Right lobe of liver (tissue), 6 donors: ENCODE results near the gene TP53. TPM values are rescaled to one million over a fixed set of nuclear protein-coding genes. Genes with fewer than 3 reads are reported as not detected.

Source experiments
- ATAC-seq, 4 donors: fragments of 200-7000 bp; cut with Tn5 transposase; one replicate each; pipeline ENCODE4 v1.9.1; 2020; ENCODE audit warnings: mild to moderate bottlenecking in 4 of 4, moderate library complexity in 4 of 4
- DNase-seq, 3 donors: peaks; one replicate each; pipeline ENCODE4 v3.0.0-alpha.2; 2020
- H3K27ac ChIP-seq, 3 donors: fragments of 200-600 bp; one replicate each; pipeline ENCODE4 v1.8.0; 2022
- H3K27me3 ChIP-seq, 2 donors: fragments of 200-600 bp; one replicate each; pipeline ENCODE4 v1.8.0; 2022
- H3K36me3 ChIP-seq, 4 donors: fragments of 200-600 bp; sonication (generic) in 1 of 4; one replicate each; pipeline versions ENCODE4 v1.5.1 to v1.8.0; 2017 to 2022; ENCODE audit warnings: control low read depth in 1 of 4
- H3K4me1 ChIP-seq, 4 donors: fragments of 200-600 bp; sonication (generic) in 1 of 4; one replicate each; pipeline versions ENCODE4 v1.5.1 to v1.8.0; 2017 to 2022; ENCODE audit warnings: control low read depth in 1 of 4
- H3K4me3 ChIP-seq, 3 donors: fragments of 200-600 bp; one replicate each; pipeline ENCODE4 v1.8.0; 2022
- H3K9me3 ChIP-seq, 4 donors: fragments of 200-600 bp; sonication (generic) in 1 of 4; one replicate each; pipeline versions ENCODE4 v1.5.1 to v1.8.0; 2017 to 2022; ENCODE audit warnings: control low read depth in 1 of 4
- POLR2A ChIP-seq: fragments of 450-650 bp; IDR thresholded peaks from one replicate; pipeline ENCODE4 v1.6.1; 2017; ENCODE audit warnings: antibody characterized with exemption, mild to moderate bottlenecking
- WGBS: methylation state at CpG from one replicate; pipeline ENCODE4 v1.1.6; 2018; ENCODE audit warnings: low coverage, low lambda C conversion rate; ENCODE audit not compliant: insufficient coverage; ENCODE audit errors: missing lambda C conversion rate; 5-methylcytosine and 5-hydroxymethylcytosine counted together
- intact Hi-C, 2 donors: fragments of 100-400 bp; cut with DNase I; formaldehyde crosslinking; loops; one replicate each; pipeline versions ENCODE4 v1.11.2 to v1.14.1; 2022
- total RNA-seq, 6 experiments: library from RNA; depleted of rRNA in 2 of 6; stranded (reverse); fragments of >200 nt in 2 of 6; fragmentation: NEBNext Ultra II Directional in 3 of 6; extraction: Animal tissue kit (Norgen Biotek cat#: 25700) in 3 of 6; gene quantifications; one replicate each; pipeline versions ENCODE4 v1.1.0 to v1.2.4, GENCODE V29; 2016 to 2023
- TF ChIP-seq, protein P1 (sequence below), 4 donors: fragments of 200-600 bp in 3 of 4; fragments of 450-650 bp in 1 of 4; IDR thresholded peaks; one replicate each; pipeline versions ENCODE4 v1.5.1 to v1.8.0; 2016 to 2022; ENCODE audit warnings: antibody characterized with exemption in 4 of 4, mild to moderate bottlenecking in 2 of 4
- donor health status: DM: no; HTN: yes; CAD: no.
- donor health status: DM: no; HTN: no; CAD: no.
- donor health status: DM: no; HTN: no; CAD: no.
- donor health status: DM: no; HTN: yes; CAD: no.
- donor health status: DM: no; HTN: yes; CAD: no.

The TP53 gene
- total RNA-seq, 6 experiments from 2014 or later: 12.9 to 30.0 (median 23.0) TPM

DNA sequence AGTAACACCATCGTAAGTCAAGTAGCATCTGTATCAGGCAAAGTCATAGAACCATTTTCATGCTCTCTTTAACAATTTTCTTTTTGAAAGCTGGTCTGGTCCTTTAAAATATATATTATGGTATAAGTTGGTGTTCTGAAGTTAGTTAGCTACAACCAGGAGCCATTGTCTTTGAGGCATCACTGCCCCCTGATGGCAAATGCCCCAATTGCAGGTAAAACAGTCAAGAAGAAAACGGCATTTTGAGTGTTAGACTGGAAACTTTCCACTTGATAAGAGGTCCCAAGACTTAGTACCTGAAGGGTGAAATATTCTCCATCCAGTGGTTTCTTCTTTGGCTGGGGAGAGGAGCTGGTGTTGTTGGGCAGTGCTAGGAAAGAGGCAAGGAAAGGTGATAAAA, 14.1 kb downstream of the TP53 start:
- Histone ChIP-seq H3K9me3 (peaks cover 0 to 4% (median 2%) of the 10 kb centered on the region in 4 donors), H3K4me3 (no peak overlapping the region), H3K27me3 (no peaks in the 10 kb centered on the region), H3K4me1 (no peaks in the 10 kb centered on the region), H3K36me3 (peaks cover 0 to 56% (median 29%) of the 10 kb centered on the region in 4 donors), H3K27ac (no peak overlapping the region)
- TF ChIP-seq, protein P1, sequence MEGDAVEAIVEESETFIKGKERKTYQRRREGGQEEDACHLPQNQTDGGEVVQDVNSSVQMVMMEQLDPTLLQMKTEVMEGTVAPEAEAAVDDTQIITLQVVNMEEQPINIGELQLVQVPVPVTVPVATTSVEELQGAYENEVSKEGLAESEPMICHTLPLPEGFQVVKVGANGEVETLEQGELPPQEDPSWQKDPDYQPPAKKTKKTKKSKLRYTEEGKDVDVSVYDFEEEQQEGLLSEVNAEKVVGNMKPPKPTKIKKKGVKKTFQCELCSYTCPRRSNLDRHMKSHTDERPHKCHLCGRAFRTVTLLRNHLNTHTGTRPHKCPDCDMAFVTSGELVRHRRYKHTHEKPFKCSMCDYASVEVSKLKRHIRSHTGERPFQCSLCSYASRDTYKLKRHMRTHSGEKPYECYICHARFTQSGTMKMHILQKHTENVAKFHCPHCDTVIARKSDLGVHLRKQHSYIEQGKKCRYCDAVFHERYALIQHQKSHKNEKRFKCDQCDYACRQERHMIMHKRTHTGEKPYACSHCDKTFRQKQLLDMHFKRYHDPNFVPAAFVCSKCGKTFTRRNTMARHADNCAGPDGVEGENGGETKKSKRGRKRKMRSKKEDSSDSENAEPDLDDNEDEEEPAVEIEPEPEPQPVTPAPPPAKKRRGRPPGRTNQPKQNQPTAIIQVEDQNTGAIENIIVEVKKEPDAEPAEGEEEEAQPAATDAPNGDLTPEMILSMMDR (IDR thresholded peaks at IDR 0.05): peak; percentile 33 to 51 (median 38)
- no peak for TF ChIP-seq POLR2A
- intact Hi-C loops: loop anchor here in 1 of 2 donors (10.0 kb wide), 1 partner anchor 78 kb away; the partner anchor contains the start of gene SOX15
- 94% methylated on average over 2 of the region's 2 CpGs for WGBS
- DNase-seq: no peak
- no peak for ATAC-seq

DNA sequence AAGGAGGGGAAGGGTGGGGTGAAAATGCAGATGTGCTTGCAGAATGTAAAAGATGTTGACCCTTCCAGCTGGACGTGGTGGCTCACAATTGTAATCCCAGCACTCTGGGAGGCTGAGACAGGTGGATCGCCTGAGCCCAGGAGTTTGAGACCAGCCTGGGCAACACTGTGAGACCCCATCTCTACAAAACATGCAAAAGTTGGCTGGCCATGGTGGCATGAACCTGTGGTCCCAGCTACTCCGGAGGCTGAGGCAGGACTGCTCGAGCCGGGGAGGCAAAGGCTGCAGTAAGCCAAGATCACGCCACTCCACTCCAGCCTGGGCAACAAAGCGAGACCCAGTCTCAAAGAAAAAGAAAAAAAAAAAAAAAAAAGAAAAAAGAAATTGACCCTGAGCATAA, 18.8 kb downstream of the TP53 start:
- H3K4me3 ChIP-seq: no peak overlapping the region
- no peak for TF ChIP-seq POLR2A
- TF ChIP-seq, protein P1 (IDR thresholded peaks at IDR 0.05): no peak
- no peaks in the 10 kb centered on the region for H3K27me3 ChIP-seq
- WGBS: 96% methylated on average over 6 of the region's 7 CpGs
- intact Hi-C loops: no loop called here
- no peaks in the 10 kb centered on the region for H3K4me1 ChIP-seq
- peaks cover 0 to 39% (median 20%) of the 10 kb centered on the region in 4 donors for H3K36me3 ChIP-seq
- H3K9me3 ChIP-seq: peaks cover 0 to 4% (median under 1%) of the 10 kb centered on the region in 4 donors
- no peak overlapping the region for H3K27ac ChIP-seq
- DNase-seq: no peak
- ATAC-seq: no peak

DNA sequence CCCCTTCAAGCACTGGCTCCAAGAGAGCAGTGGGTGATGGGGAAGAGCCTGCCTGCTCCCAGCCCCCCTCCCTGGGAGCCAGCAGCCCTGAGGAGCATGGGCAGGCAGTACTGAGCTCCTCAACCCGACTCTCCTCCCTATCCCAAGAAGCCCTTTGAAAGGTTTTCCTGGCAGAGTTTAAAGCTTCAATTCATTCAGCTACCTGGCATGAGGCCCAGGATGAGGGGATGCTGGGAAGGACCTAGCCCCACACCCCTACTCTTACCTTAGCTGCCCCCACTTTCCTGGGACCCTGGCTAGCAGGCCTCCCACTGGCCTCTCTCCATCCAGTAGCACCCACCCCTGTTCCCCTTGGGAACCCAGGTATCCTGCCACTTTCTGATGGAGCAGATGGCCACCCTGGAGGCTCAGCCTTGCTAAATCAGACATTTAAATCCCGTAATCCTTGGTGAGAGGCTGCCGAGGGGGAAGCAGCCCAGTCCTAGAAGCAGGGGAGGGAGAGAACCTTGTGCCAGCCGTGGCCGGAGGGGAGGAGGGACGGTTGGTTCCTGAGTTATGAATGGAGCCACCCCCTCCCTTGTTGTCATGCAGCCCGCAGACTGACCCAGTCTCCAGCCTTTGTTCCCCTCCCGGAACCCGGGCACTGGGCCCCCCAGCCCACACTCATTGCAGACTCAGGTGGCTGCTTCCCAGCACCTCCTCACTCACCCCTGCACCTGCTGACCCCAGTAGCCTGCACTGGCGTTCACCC, 19.5 kb downstream of the TP53 start:
- ATAC-seq: peak in 1 of 4 donors; percentile 39
- intact Hi-C loops: no loop called here
- TF ChIP-seq, protein P1 (IDR thresholded peaks at IDR 0.05): no peak
- TF ChIP-seq POLR2A: no peak
- no peaks in the 10 kb centered on the region for H3K9me3 ChIP-seq
- peaks cover 0 to 34% (median 15%) of the 10 kb centered on the region in 4 donors for H3K36me3 ChIP-seq
- H3K27ac ChIP-seq: no peak overlapping the region
- 94% methylated on average over 3 of the region's 10 CpGs for WGBS
- H3K4me3 ChIP-seq: no peak overlapping the region
- no peaks in the 10 kb centered on the region for H3K27me3 ChIP-seq
- H3K4me1 ChIP-seq: no peaks in the 10 kb centered on the region
- DNase-seq: no peak

DNA sequence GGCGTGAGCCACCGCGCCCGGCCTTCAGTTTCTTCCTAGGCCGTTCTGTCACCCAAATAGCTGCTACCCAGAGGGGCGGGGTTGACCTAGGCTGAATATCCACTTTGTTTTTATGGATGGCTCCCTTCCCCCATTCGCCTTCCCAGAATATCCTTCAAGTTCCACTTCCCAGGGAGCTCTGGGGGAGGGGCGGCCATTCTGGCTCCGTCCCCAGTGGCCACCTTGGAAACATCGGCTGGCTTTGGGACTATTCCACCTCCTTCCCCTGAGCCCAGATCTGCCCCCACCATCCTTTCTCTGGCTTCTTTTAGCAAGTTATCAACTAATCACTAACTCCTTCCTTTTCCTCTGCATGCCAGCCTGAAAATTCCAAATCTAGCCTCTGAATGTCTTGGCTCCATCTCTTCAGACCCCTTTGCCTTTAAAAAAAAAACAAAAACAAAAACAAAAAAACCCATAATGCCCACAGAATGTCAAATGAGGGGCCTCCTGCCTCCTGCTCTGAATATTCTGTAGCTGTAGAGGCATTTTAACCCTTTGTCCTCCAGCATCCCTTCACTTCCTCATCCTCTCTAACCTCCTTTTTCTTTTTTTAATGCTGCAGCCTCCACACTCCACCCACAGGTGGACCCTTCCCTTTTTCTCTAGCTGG, 30.2 kb downstream of the TP53 start:
- Histone ChIP-seq H3K4me1 (no peaks in the 10 kb centered on the region), H3K27me3 (no peaks in the 10 kb centered on the region), H3K27ac (no peak overlapping the region), H3K36me3 (no peaks in the 10 kb centered on the region), H3K4me3 (no peak overlapping the region), H3K9me3 (no peaks in the 10 kb centered on the region)
- intact Hi-C loops: no loop called here
- WGBS: 20% methylated on average over 2 of the region's 10 CpGs
- DNase-seq (peak in 1 of 3 donors; percentile 38), ATAC-seq (peak in 3 of 4 donors; percentile 23 to 67 (median 38))
- TF ChIP-seq POLR2A: no peak
- TF ChIP-seq, protein P1 (IDR thresholded peaks at IDR 0.05): no peak
